Stimulated activated CD8-positive, alpha-beta memory T cell treated with anti-CD3 and anti-CD28 coated beads, Interleukin-4, amount 100 ng/mL, for 48 hours (primary cell): ENCODE measurements around the gene OR4A16.

Experiments
- DNase-seq: peaks from one replicate; pipeline ENCODE4 v3.0.0-alpha.2; 2020

Gene OR4A16

DNA sequence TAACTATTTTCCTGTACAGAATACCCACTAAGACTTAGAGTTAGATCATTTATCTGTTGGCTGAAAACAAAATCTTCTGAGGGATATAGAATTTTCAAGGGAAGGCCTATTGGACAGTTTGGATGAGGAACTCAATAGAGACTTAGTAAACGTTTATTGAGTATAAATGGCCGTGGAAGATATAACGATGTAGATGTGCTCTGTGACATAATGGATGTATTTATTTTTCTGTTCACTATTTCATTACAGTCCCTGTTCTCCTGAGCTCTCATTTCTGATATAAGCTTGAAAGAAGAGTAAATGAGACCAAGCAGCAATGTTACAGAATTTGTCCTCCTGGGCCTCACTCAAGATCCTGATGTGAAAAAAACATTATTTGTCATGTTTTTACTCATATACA is at the start of gene OR4A16:
OR4A16 (plus strand) TSS at position 301 of the 400 bp plus-strand sequence; CDS start at position 301, 0 bp downstream.
- DNase-seq, result no peak

- no peak for DNase-seq
Measured at GRCh38 chr11:55324500-55324899, 18.5 kb upstream of the OR4A16 start.

GRCh38 chr11:55345306-55345705 is 2.3 kb downstream of the OR4A16 start:
- DNase-seq, result no peak

- DNase-seq, result no peak
Measured at GRCh38 chr11:55349032-55349431, 6.0 kb downstream of the OR4A16 start.

- no peak for DNase-seq
Measured at GRCh38 chr11:55357560-55358184, 14.7 kb downstream of the OR4A16 start.

DNA sequence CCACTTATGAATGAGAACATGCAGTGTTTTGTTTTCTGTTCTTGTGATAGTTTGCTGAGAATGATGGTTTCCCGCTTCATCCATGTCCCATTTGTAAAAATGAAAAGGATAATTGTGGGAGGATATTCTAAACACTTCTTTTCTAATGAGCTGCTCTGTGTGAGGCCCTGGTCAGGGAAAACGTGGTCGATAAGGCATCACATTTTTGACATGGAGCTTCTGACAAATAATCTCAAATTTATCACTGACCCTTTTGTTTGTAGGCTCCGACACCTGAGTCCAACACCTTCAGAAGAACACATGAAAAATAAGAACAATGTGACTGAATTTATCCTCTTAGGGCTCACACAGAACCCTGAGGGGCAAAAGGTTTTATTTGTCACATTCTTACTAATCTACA is 24.7 kb downstream of the OR4A16 start, which contains the start of gene OR4A15:
OR4A15 (plus strand) TSS at position 301 of the 400 bp plus-strand sequence; CDS start at position 301, 0 bp downstream.
- DNase-seq, result no peak
